ENCODE measurements around the gene DNAJC13.
A peak's percentile ranks its signal among the peaks of the same experiment; 100 is the strongest.

DNAJC13 gene

GRCh38 chr3:132550579-132551305 is 133.4 kb downstream of the DNAJC13 start:
- Histone ChIP-seq H3K9me2 (replicated peaks; ENCODE audit: low read depth, low read length) (no peaks in the 10 kb centered on the region), H3K9me3 (ENCODE audit: insufficient read depth, low read depth, low read length) (no peaks in the 10 kb centered on the region), H3K4me2 (ENCODE audit: low read depth, low read length, poor library complexity, severe bottlenecking) (peak overlapping the region; percentile 47), H3K4me3 (ENCODE audit: low read length, poor library complexity, severe bottlenecking) (peak overlapping the region; percentile 27), H3K27me3 (ENCODE audit: insufficient read depth, low read length, poor library complexity, severe bottlenecking) (no peaks in the 10 kb centered on the region), H3K36me3 (ENCODE audit: insufficient read depth, low read length) (no peaks in the 10 kb centered on the region), H3K79me2 (ENCODE audit: insufficient read depth, low read length) (no peaks in the 10 kb centered on the region), H3K4me1 (ENCODE audit: insufficient read depth, low read length, poor library complexity, severe bottlenecking) (peaks cover 20% of the 10 kb centered on the region), H3K9ac (ENCODE audit: low read depth, low read length, poor library complexity, severe bottlenecking) (no peak overlapping the region), H4K20me1 (ENCODE audit: insufficient read depth, low read length, poor library complexity, severe bottlenecking) (no peaks in the 10 kb centered on the region), H3F3A (ENCODE audit: low read depth) (no peaks in the 10 kb centered on the region), H2AFZ (ENCODE audit: low read length) (0 out of 2 replicates have a peak overlapping the region, but pooled peaks have one; percentile 1)
- TF ChIP-seq CTCF (conservative IDR thresholded peaks at IDR 0.05; ENCODE audit: low read length) (no peak), EZH2phosphoT487 (IDR thresholded peaks at IDR 0.05; ENCODE audit: borderline replicate concordance) (no peak)

- no peaks in the 10 kb centered on the region for H4K20me1 ChIP-seq (ENCODE audit: insufficient read depth, low read length, poor library complexity, severe bottlenecking)
- H3K4me2 ChIP-seq (ENCODE audit: low read depth, low read length, poor library complexity, severe bottlenecking) = no peak overlapping the region
- no peaks in the 10 kb centered on the region for H3K9me3 ChIP-seq (ENCODE audit: insufficient read depth, low read depth, low read length)
- no peak overlapping the region for H3K4me3 ChIP-seq (ENCODE audit: low read length, poor library complexity, severe bottlenecking)
- peaks cover 20% of the 10 kb centered on the region for H3K4me1 ChIP-seq (ENCODE audit: insufficient read depth, low read length, poor library complexity, severe bottlenecking)
- no peak overlapping the region for H2AFZ ChIP-seq (ENCODE audit: low read length)
- no peaks in the 10 kb centered on the region for H3K36me3 ChIP-seq (ENCODE audit: insufficient read depth, low read length)
- TF ChIP-seq EZH2phosphoT487 (IDR thresholded peaks at IDR 0.05; ENCODE audit: borderline replicate concordance) (no peak), CTCF (conservative IDR thresholded peaks at IDR 0.05; ENCODE audit: low read length) (no peak)
- no peaks in the 10 kb centered on the region for H3K27me3 ChIP-seq (ENCODE audit: insufficient read depth, low read length, poor library complexity, severe bottlenecking)
- H3K79me2 ChIP-seq (ENCODE audit: insufficient read depth, low read length) = no peaks in the 10 kb centered on the region
- no peaks in the 10 kb centered on the region for H3K9me2 ChIP-seq (replicated peaks; ENCODE audit: low read depth, low read length)
- no peak overlapping the region for H3K9ac ChIP-seq (ENCODE audit: low read depth, low read length, poor library complexity, severe bottlenecking)
- no peaks in the 10 kb centered on the region for H3F3A ChIP-seq (ENCODE audit: low read depth)
Observed at GRCh38 chr3:132553826-132554225, 136.5 kb downstream of the DNAJC13 start.

GRCh38 chr3:132554437-132554836 is 137.1 kb downstream of the DNAJC13 start:
- Histone ChIP-seq H3K4me1 (ENCODE audit: insufficient read depth, low read length, poor library complexity, severe bottlenecking) (peaks cover 19% of the 10 kb centered on the region), H3K9me2 (replicated peaks; ENCODE audit: low read depth, low read length) (no peaks in the 10 kb centered on the region), H3K79me2 (ENCODE audit: insufficient read depth, low read length) (no peaks in the 10 kb centered on the region), H3F3A (ENCODE audit: low read depth) (no peaks in the 10 kb centered on the region), H3K4me3 (ENCODE audit: low read length, poor library complexity, severe bottlenecking) (no peak overlapping the region), H2AFZ (ENCODE audit: low read length) (no peak overlapping the region), H3K4me2 (ENCODE audit: low read depth, low read length, poor library complexity, severe bottlenecking) (no peak overlapping the region), H4K20me1 (ENCODE audit: insufficient read depth, low read length, poor library complexity, severe bottlenecking) (no peaks in the 10 kb centered on the region), H3K36me3 (ENCODE audit: insufficient read depth, low read length) (no peaks in the 10 kb centered on the region), H3K9ac (ENCODE audit: low read depth, low read length, poor library complexity, severe bottlenecking) (no peak overlapping the region), H3K9me3 (ENCODE audit: insufficient read depth, low read depth, low read length) (no peaks in the 10 kb centered on the region), H3K27me3 (ENCODE audit: insufficient read depth, low read length, poor library complexity, severe bottlenecking) (no peaks in the 10 kb centered on the region)
- TF ChIP-seq EZH2phosphoT487 (IDR thresholded peaks at IDR 0.05; ENCODE audit: borderline replicate concordance) (no peak), CTCF (conservative IDR thresholded peaks at IDR 0.05; ENCODE audit: low read length) (no peak)

All from Loucy (cell line).